ENCODE measurements around the gene IGFL4.

DNA sequence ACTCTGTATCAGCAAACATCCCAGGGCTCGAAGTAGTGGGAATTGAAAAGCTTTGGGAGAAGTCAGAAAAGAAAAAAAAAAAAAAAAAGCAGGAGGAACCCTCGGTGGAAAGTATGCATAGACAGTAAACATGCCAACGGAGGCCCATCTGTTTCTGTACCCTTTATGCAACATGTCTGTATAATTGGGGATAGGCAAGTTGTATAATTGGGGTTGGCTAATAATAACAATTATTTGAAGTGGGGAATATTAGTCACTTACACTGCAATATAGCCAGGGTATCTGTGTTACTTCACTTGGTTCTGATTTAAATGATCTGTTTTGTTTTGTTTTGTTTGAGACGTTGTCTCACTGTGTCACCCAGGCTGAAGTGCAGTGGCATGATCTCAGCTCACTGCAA is 12.1 kb upstream of the IGFL4 start:
- TF ChIP-seq, protein P1, sequence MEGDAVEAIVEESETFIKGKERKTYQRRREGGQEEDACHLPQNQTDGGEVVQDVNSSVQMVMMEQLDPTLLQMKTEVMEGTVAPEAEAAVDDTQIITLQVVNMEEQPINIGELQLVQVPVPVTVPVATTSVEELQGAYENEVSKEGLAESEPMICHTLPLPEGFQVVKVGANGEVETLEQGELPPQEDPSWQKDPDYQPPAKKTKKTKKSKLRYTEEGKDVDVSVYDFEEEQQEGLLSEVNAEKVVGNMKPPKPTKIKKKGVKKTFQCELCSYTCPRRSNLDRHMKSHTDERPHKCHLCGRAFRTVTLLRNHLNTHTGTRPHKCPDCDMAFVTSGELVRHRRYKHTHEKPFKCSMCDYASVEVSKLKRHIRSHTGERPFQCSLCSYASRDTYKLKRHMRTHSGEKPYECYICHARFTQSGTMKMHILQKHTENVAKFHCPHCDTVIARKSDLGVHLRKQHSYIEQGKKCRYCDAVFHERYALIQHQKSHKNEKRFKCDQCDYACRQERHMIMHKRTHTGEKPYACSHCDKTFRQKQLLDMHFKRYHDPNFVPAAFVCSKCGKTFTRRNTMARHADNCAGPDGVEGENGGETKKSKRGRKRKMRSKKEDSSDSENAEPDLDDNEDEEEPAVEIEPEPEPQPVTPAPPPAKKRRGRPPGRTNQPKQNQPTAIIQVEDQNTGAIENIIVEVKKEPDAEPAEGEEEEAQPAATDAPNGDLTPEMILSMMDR (IDR thresholded peaks at IDR 0.05): no peak
- no peak for TF ChIP-seq EP300 (IDR thresholded peaks at IDR 0.05)
- TF ChIP-seq POLR2A (IDR thresholded peaks at IDR 0.05): no peak
- TF ChIP-seq POLR2AphosphoS5 (IDR thresholded peaks at IDR 0.05): no peak
